MM.1S (cell line): ENCODE data around the gene RTN4R.

Experiments
- CTCF ChIP-seq: fragments of 300-600 bp; sonication (generic); IDR thresholded peaks from 2 replicates; pipeline ENCODE4 v1.5.1; 2016; ENCODE audit warnings: antibody characterized with exemption, low read length, mixed read lengths
- EZH2 ChIP-seq: fragments of 300-600 bp; sonication (generic); optimal IDR thresholded peaks from 2 replicates; pipeline ENCODE3; 2017; ENCODE audit warnings: low read depth, mild to moderate bottlenecking, antibody characterized with exemption, low read length, mixed read lengths

GRCh38 chr22:20256551-20257211 is 11.4 kb downstream of the RTN4R start:
- TF ChIP-seq EZH2, result no peak
- no peak for TF ChIP-seq CTCF
